IMR-90 (cell line): Measurements from ENCODE around the gene PRDM5. TPM values are rescaled to one million over a fixed set of nuclear protein-coding genes. Genes with fewer than 3 reads are reported as not detected.

ENCODE experiments used
- ATAC-seq: fragments of 200-7000 bp; cut with Tn5 transposase; 2 replicates; pipeline ENCODE4 v1.9.1; 2020; ENCODE audit warnings: low read depth, mild to moderate bottlenecking, moderate library complexity
- BruUV-seq: library from RNA; stranded (reverse); fragments of 400-500 nt; replicated peaks from 2 replicates; lab custom pipeline; 2021; lab: Mats Ljungman, UMichigan
- CTCF ChIA-PET: fragments of 300-600 bp; formaldehyde crosslinking; extraction: SDS; loops from one replicate; lab custom pipeline; 2021; ENCODE audit warnings: antibody characterized with exemption; lab: Yijun Ruan, JAX
- POLR2A ChIA-PET: fragments of 300-600 bp; sonication (Branson Sonifier 250); formaldehyde crosslinking; loops from one replicate; lab custom pipeline; 2022; ENCODE audit warnings: antibody characterized with exemption; ENCODE audit not compliant: unreplicated experiment; lab: Charles Lee
- DNase-seq: peaks from one replicate; pipeline ENCODE4 v3.0.0; 2013
- H2AFZ ChIP-seq: replicated peaks from 2 replicates; pipeline ENCODE3; 2013; ENCODE audit warnings: low read length, mild to moderate bottlenecking; ENCODE audit not compliant: poor library complexity
- H2AK5ac ChIP-seq: 2 replicates; pipeline ENCODE4 v1.6.1; 2013; ENCODE audit warnings: low read depth, low read length, inconsistent platforms
- H2AK9ac ChIP-seq: replicated peaks from 2 replicates; pipeline ENCODE3; 2013; ENCODE audit warnings: mild to moderate bottlenecking, low read depth, low read length, moderate library complexity; ENCODE audit not compliant: poor library complexity
- H2BK120ac ChIP-seq: 2 replicates; pipeline ENCODE4 v1.6.1; 2013; ENCODE audit warnings: low read depth, low read length, inconsistent platforms
- H2BK15ac ChIP-seq: 3 replicates; pipeline ENCODE4 v1.6.1; 2013; ENCODE audit warnings: low read depth, low read length, inconsistent platforms
- H2BK20ac ChIP-seq: 2 replicates; pipeline ENCODE4 v1.6.1; 2013; ENCODE audit warnings: low read depth, mild to moderate bottlenecking, inconsistent platforms, low read length, moderate library complexity
- H2BK5ac ChIP-seq: 2 replicates; pipeline ENCODE4 v1.6.1; 2013; ENCODE audit warnings: mild to moderate bottlenecking, low read depth, low read length, inconsistent platforms; ENCODE audit not compliant: poor library complexity, severe bottlenecking
- H3K14ac ChIP-seq: replicated peaks from 2 replicates; pipeline ENCODE4 v1.6.1; 2013; ENCODE audit warnings: low read depth, low read length, inconsistent platforms
- H3K18ac ChIP-seq: 2 replicates; pipeline ENCODE4 v1.6.1; 2013; ENCODE audit warnings: low read depth, low read length, control low read depth
- H3K23ac ChIP-seq: 2 replicates; pipeline ENCODE4 v1.6.1; 2013; ENCODE audit warnings: low read depth, low read length, inconsistent platforms
- H3K27ac ChIP-seq: 2 replicates; pipeline ENCODE4 v1.5.1; 2013; ENCODE audit warnings: mild to moderate bottlenecking, control low read depth, low read length; ENCODE audit not compliant: insufficient read depth
- H3K27me3 ChIP-seq: 2 replicates; pipeline ENCODE4 v1.6.1; 2013; ENCODE audit warnings: low read length; ENCODE audit not compliant: control insufficient read depth, insufficient read depth
- H3K36me3 ChIP-seq: 2 replicates; pipeline ENCODE4 v1.6.1; 2013; ENCODE audit warnings: low read length, mixed read lengths; ENCODE audit not compliant: control insufficient read depth, insufficient read depth
- H3K4ac ChIP-seq: 2 replicates; pipeline ENCODE4 v1.6.1; 2013; ENCODE audit warnings: low read depth, low read length, inconsistent platforms
- H3K4me1 ChIP-seq: 2 replicates; pipeline ENCODE4 v1.6.1; 2013; ENCODE audit warnings: low read length, mixed read lengths; ENCODE audit not compliant: control insufficient read depth, insufficient read depth
- H3K4me2 ChIP-seq: 2 replicates; pipeline ENCODE4 v1.6.1; 2013; ENCODE audit warnings: low read depth, mild to moderate bottlenecking, control low read depth, low read length, moderate library complexity
- H3K4me3 ChIP-seq: 2 replicates; pipeline ENCODE4 v1.5.1; 2013; ENCODE audit warnings: low read depth, mild to moderate bottlenecking, control low read depth, low read length, moderate library complexity; ENCODE audit not compliant: insufficient read depth
- H3K56ac ChIP-seq: 2 replicates; pipeline ENCODE4 v1.6.1; 2013; ENCODE audit warnings: low read length, inconsistent platforms; ENCODE audit not compliant: insufficient read depth; ENCODE audit errors: extremely low read depth
- H3K79me1 ChIP-seq, 2 experiments: 2 replicates each; pipeline ENCODE4 v1.6.1; 2013; ENCODE audit warnings: low read length in 2 of 2, inconsistent platforms in 1 of 2, low read depth in 1 of 2
- H3K9ac ChIP-seq: 2 replicates; pipeline ENCODE4 v1.6.1; 2013; ENCODE audit warnings: low read depth, low read length, control low read depth
- H3K9me1 ChIP-seq: 2 replicates; pipeline ENCODE4 v1.6.1; 2013; ENCODE audit warnings: low read length, inconsistent platforms; ENCODE audit not compliant: insufficient read depth
- H3K9me3 ChIP-seq: 2 replicates; pipeline ENCODE4 v1.6.1; 2013; ENCODE audit warnings: low read length; ENCODE audit not compliant: control insufficient read depth, insufficient read depth
- H4K20me1 ChIP-seq: 2 replicates; pipeline ENCODE4 v1.6.1; 2013; ENCODE audit warnings: low read length, inconsistent platforms; ENCODE audit not compliant: insufficient read depth
- H4K5ac ChIP-seq: 2 replicates; pipeline ENCODE4 v1.6.1; 2013; ENCODE audit warnings: mild to moderate bottlenecking, low read depth, low read length, control low read depth
- H4K8ac ChIP-seq, 2 experiments: 2 replicates each; pipeline ENCODE4 v1.6.1; 2013; ENCODE audit warnings: low read depth in 2 of 2, low read length in 2 of 2, control low read depth in 1 of 2, inconsistent platforms in 1 of 2
- H4K91ac ChIP-seq: 2 replicates; pipeline ENCODE4 v1.6.1; 2013; ENCODE audit warnings: low read depth, low read length, inconsistent platforms; ENCODE audit not compliant: insufficient read depth
- BHLHE40 ChIP-seq: fragments of 150-350 bp; IDR thresholded peaks from 2 replicates; pipeline ENCODE4 v1.6.1; 2016; ENCODE audit warnings: mild to moderate bottlenecking, low read depth, low read length
- CEBPB ChIP-seq: IDR thresholded peaks from 2 replicates; pipeline ENCODE4 v1.6.1; 2012; ENCODE audit warnings: low read depth, low read length, improper control_type of control experiment
- CHD1 ChIP-seq: IDR thresholded peaks from 2 replicates; pipeline ENCODE4 v1.6.1; 2012; ENCODE audit warnings: low read depth, low read length, improper control_type of control experiment
- CTCF ChIP-seq: conservative IDR thresholded peaks from 2 replicates; pipeline ENCODE4 v1.5.1; 2012; ENCODE audit warnings: mild to moderate bottlenecking, low read depth, low read length, improper control_type of control experiment
- ELK1 ChIP-seq: fragments of 150-350 bp; IDR thresholded peaks from 2 replicates; pipeline ENCODE4 v1.6.1; 2016; ENCODE audit warnings: low read depth, mild to moderate bottlenecking, low read length, moderate library complexity, borderline replicate concordance
- FOS ChIP-seq: fragments of 150-350 bp; IDR thresholded peaks from 2 replicates; pipeline ENCODE4 v1.6.1; 2016; ENCODE audit warnings: low read depth, low read length
- NFE2L2 ChIP-seq: fragments of 150-350 bp; IDR thresholded peaks from 2 replicates; pipeline ENCODE4 v1.6.1; 2016; ENCODE audit warnings: low read depth, mild to moderate bottlenecking, low read length
- RAD21 ChIP-seq: IDR thresholded peaks from 2 replicates; pipeline ENCODE4 v1.6.1; 2012; ENCODE audit warnings: low read length, improper control_type of control experiment
- RCOR1 ChIP-seq: IDR thresholded peaks from 2 replicates; pipeline ENCODE4 v1.6.1; 2012; ENCODE audit warnings: mild to moderate bottlenecking, low read length, improper control_type of control experiment; ENCODE audit not compliant: insufficient replicate concordance
- RFX5 ChIP-seq: IDR thresholded peaks from 2 replicates; pipeline ENCODE4 v1.8.0; 2012; ENCODE audit warnings: low read depth, mild to moderate bottlenecking, low read length, moderate library complexity
- WGBS, 2 experiments: methylation state at CpG; one replicate each; pipeline versions ENCODE4 v1.1.5 to v1.1.7; 2013; ENCODE audit warnings: missing lambda C conversion rate in 2 of 2; ENCODE audit not compliant: insufficient read length in 1 of 2; ENCODE audit errors: extremely low coverage in 2 of 2; 5-methylcytosine and 5-hydroxymethylcytosine counted together
- dilution Hi-C: fragments of 300-500 bp; cut with HindIII; formaldehyde crosslinking; loops from one replicate; pipeline ENCODE4 v1.14.3; 2018; ENCODE audit warnings: low sequenced_read_pairs; ENCODE audit not compliant: unreplicated experiment
- in situ Hi-C: fragments of 300-500 bp; cut with MboI; formaldehyde crosslinking; loops from 3 replicates; pipeline ENCODE4 v1.14.3; 2019; ENCODE audit warnings: low sequenced_read_pairs, inconsistent platforms, mixed read lengths
- intact Hi-C: fragments of 100-400 bp; cut with micrococcal nuclease; formaldehyde crosslinking; loops from 2 replicates; pipeline ENCODE4 v1.10.0; 2022
- polyA plus RNA-seq, 3 experiments: library from polyadenylated mRNA; depleted of rRNA; stranded (reverse); fragments of >200 nt; gene quantifications; 2 replicates each; pipeline ENCODE4 v1.2.3, GENCODE V29; 2012; ENCODE audit warnings: low replicate concordance in 1 of 3
- total RNA-seq: library from RNA; depleted of rRNA; stranded (reverse); fragments of >200 nt; gene quantifications from 2 replicates; pipeline ENCODE4 v1.2.3, GENCODE V29; 2012

PRDM5 gene
- total and polyA plus RNA-seq, 2 of the 4 experiments (the other 2 are of a cell fraction) = 4.1 to 10.8 TPM

- no peak for TF ChIP-seq ELK1
- TF ChIP-seq CHD1 = no peak
Measured at GRCh38 chr4:120725639-120726580, 196.6 kb downstream of the PRDM5 start (continued).

DNA sequence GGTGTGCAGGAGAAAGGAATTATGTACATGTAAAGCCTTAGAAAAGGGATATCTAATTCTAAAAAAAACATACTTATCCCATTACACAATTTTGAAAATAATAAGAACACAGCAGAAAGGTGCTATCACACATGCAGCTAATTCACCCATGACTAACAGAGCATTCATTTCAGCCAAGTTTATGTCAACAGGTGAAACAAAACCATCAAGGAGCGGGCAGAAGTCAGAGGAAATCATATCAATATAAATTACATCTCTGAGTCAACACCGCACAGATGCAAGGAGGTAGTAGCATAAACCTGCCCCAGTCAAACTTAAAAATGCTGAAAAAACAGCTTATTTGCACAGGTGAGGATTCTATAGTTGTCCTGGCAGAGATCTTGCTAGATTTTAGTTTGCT, 197.9 kb downstream of the PRDM5 start:
- dilution Hi-C loops = no loop called here
- Histone ChIP-seq H3K27me3 (no peaks in the 10 kb centered on the region), H2AK9ac (no peak overlapping the region), H4K8ac (no peak overlapping the region), H3K4me2 (no peak overlapping the region), H3K56ac (no peak overlapping the region), H2BK120ac (no peak overlapping the region), H2BK5ac (no peak overlapping the region), H3K36me3 (no peaks in the 10 kb centered on the region), H3K9me3 (no peaks in the 10 kb centered on the region), H3K4ac (no peak overlapping the region), H2BK15ac (no peak overlapping the region), H3K4me1 (no peaks in the 10 kb centered on the region), H3K14ac (no peak overlapping the region), H4K5ac (no peak overlapping the region), H3K4me3 (no peak overlapping the region), H3K9me1 (peaks cover 3% of the 10 kb centered on the region; the same call in 1 of the 2 replicates), H4K91ac (no peak overlapping the region), H4K20me1 (no peaks in the 10 kb centered on the region), H3K9ac (no peak overlapping the region), H2AFZ (no peak overlapping the region), H2AK5ac (no peak overlapping the region), H2BK20ac (no peak overlapping the region), H3K27ac (no peak overlapping the region), H3K18ac (no peak overlapping the region), H3K23ac (no peak overlapping the region), H3K79me1 (no peaks in the 10 kb centered on the region)
- CTCF ChIA-PET = no interaction called here
- no CpG with 5 or more reads among the region's 2 CpGs for WGBS, 2 experiments
- DNase-seq (no peak), ATAC-seq (no peak)
- BruUV-seq = no TSS peak
- intact Hi-C loops = no loop called here
- in situ Hi-C loops = loop anchor here (25.0 kb wide), 1 partner anchor 363 kb away; no protein-coding TSS in a partner anchor
- POLR2A ChIA-PET = no interaction called here
- no peak for TF ChIP-seq FOS
- TF ChIP-seq ELK1 = no peak
- TF ChIP-seq NFE2L2 = no peak
- TF ChIP-seq BHLHE40 = no peak
- TF ChIP-seq RFX5 = no peak
- no peak for TF ChIP-seq CHD1
- TF ChIP-seq CEBPB = no peak
- TF ChIP-seq RCOR1 = no peak
- TF ChIP-seq CTCF = no peak
- TF ChIP-seq RAD21 = no peak
